BE2C (cell line): ENCODE measurements around the gene KRIT1.
"Not testable (repeated sequence)": the region's sequence is repeated elsewhere in the genome, so short reads cannot be mapped to it uniquely, and the experiment has no call there.

Experiments
- DNase-seq: peaks from one replicate; pipeline ENCODE4 v3.0.0-alpha.2; 2020
- H3K27me3 ChIP-seq: fragments of 250-450 bp; sonication (Bioruptor Pico); 2 replicates; pipeline ENCODE4 v1.5.1; 2020; ENCODE audit warnings: mild to moderate bottlenecking
- H3K36me3 ChIP-seq: fragments of 250-450 bp; sonication (Bioruptor Pico); 2 replicates; pipeline ENCODE4 v1.5.1; 2020; ENCODE audit warnings: mild to moderate bottlenecking
- H3K4me1 ChIP-seq: fragments of 250-450 bp; sonication (Bioruptor Pico); 2 replicates; pipeline ENCODE4 v1.5.1; 2020
- H3K4me3 ChIP-seq: 2 replicates; pipeline ENCODE4 v1.5.1; 2011; ENCODE audit warnings: low read depth, low read length
- H3K9me3 ChIP-seq: fragments of 250-450 bp; sonication (Bioruptor Pico); 2 replicates; pipeline ENCODE4 v1.5.1; 2020
- CTCF ChIP-seq: IDR thresholded peaks from 2 replicates; pipeline ENCODE4 v1.5.1; 2012; ENCODE audit warnings: mild to moderate bottlenecking, low read depth, low read length

The KRIT1 gene

GRCh38 chr7:92205987-92206386 lies 39.7 kb downstream of the KRIT1 start:
- Histone ChIP-seq H3K27me3 (no peaks in the 10 kb centered on the region), H3K4me3 (no peak overlapping the region), H3K36me3 (peaks cover 50% of the 10 kb centered on the region), H3K9me3 (no peaks in the 10 kb centered on the region), H3K4me1 (no peaks in the 10 kb centered on the region)
- TF ChIP-seq CTCF, result no peak
- no peak for DNase-seq

- Histone ChIP-seq H3K36me3 (peaks cover 38% of the 10 kb centered on the region), H3K4me3 (no peak overlapping the region), H3K4me1 (no peaks in the 10 kb centered on the region), H3K27me3 (no peaks in the 10 kb centered on the region), H3K9me3 (no peaks in the 10 kb centered on the region)
- DNase-seq, result no peak
- TF ChIP-seq CTCF, result no peak
Measured at GRCh38 chr7:92200791-92201190, 44.9 kb downstream of the KRIT1 start.

GRCh38 chr7:92192326-92192725 lies 53.4 kb downstream of the KRIT1 start:
- no peak for TF ChIP-seq CTCF
- no peak overlapping the region for H3K4me3 ChIP-seq
- no peak for DNase-seq
- H3K36me3 ChIP-seq, result peaks cover 5% of the 10 kb centered on the region; the same call in 1 of the 2 replicates
- H3K27me3 ChIP-seq, result no peaks in the 10 kb centered on the region
- peaks cover 4% of the 10 kb centered on the region for H3K9me3 ChIP-seq
- no peaks in the 10 kb centered on the region for H3K4me1 ChIP-seq

GRCh38 chr7:92189246-92189645 lies 56.5 kb downstream of the KRIT1 start:
- H3K4me1 ChIP-seq, H3K27me3 ChIP-seq, H3K9me3 ChIP-seq, DNase-seq, H3K36me3 ChIP-seq, H3K4me3 ChIP-seq: not testable (repeated sequence)

GRCh38 chr7:92184294-92184693 lies 61.4 kb downstream of the KRIT1 start:
- H3K4me3 ChIP-seq, result not testable (repeated sequence)

GRCh38 chr7:92178928-92179924 lies 66.5 kb downstream of the KRIT1 start, which contains the start of gene LRRD1:
Gene LRRD1, minus strand, starts transcription at chr7:92179142. Its CDS starts 13,940 bp downstream, at chr7:92165202.
- no peaks in the 10 kb centered on the region for H3K27me3 ChIP-seq
- DNase-seq, result peak; percentile 87
- H3K36me3 ChIP-seq, result no peaks in the 10 kb centered on the region
- no peaks in the 10 kb centered on the region for H3K9me3 ChIP-seq
- H3K4me1 ChIP-seq, result no peaks in the 10 kb centered on the region
- peak within 1 kb of the TSS; percentile 69 for H3K4me3 ChIP-seq
- TF ChIP-seq CTCF, result peak; percentile 87

More at GRCh38 chr7:92184294-92184693, 61.4 kb downstream of the KRIT1 start:
- DNase-seq, H3K9me3 ChIP-seq, H3K4me1 ChIP-seq, H3K36me3 ChIP-seq, H3K27me3 ChIP-seq: not testable (repeated sequence)

GRCh38 chr7:92177362-92177761 lies 68.4 kb downstream of the KRIT1 start:
- no peak overlapping the region for H3K4me3 ChIP-seq
- no peaks in the 10 kb centered on the region for H3K9me3 ChIP-seq
- TF ChIP-seq CTCF, result no peak
- H3K27me3 ChIP-seq, result no peaks in the 10 kb centered on the region
- H3K4me1 ChIP-seq, result no peaks in the 10 kb centered on the region
- DNase-seq, result no peak
- H3K36me3 ChIP-seq, result no peaks in the 10 kb centered on the region

GRCh38 chr7:92169529-92169928 lies 76.2 kb downstream of the KRIT1 start:
- not testable (repeated sequence) for H3K9me3 ChIP-seq, H3K27me3 ChIP-seq, DNase-seq, H3K4me1 ChIP-seq, H3K36me3 ChIP-seq, H3K4me3 ChIP-seq
